GM20431 (cell line): Measurements from ENCODE around the gene PTPRN2.

Experiments used
- in situ Hi-C: fragments of 300-500 bp; cut with MseI, MboI; formaldehyde crosslinking; loops from one replicate; pipeline ENCODE4 v1.15.0; 2020; ENCODE audit warnings: low sequenced_read_pairs; ENCODE audit not compliant: unreplicated experiment

PTPRN2 gene

GRCh38 chr7:157875230-157876179, 712.1 kb downstream of the PTPRN2 start:
- in situ Hi-C loops: no loop called here

DNA sequence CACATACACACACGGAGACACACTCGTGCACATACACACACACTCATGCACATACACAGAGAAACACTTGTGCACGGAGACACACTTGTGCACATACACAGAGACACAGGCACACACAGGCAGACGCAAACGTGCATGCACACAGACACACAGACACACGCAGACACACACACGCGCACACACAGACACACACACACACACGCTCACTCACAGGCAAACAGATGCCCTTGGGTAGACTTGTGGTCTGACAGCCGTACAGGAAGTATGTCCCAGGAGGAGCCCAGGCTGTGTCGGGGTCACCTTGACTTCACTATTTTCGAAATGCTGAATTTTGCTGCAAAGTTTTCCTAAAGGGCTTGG, 712.8 kb downstream of the PTPRN2 start:
- in situ Hi-C loops: no loop called here

DNA sequence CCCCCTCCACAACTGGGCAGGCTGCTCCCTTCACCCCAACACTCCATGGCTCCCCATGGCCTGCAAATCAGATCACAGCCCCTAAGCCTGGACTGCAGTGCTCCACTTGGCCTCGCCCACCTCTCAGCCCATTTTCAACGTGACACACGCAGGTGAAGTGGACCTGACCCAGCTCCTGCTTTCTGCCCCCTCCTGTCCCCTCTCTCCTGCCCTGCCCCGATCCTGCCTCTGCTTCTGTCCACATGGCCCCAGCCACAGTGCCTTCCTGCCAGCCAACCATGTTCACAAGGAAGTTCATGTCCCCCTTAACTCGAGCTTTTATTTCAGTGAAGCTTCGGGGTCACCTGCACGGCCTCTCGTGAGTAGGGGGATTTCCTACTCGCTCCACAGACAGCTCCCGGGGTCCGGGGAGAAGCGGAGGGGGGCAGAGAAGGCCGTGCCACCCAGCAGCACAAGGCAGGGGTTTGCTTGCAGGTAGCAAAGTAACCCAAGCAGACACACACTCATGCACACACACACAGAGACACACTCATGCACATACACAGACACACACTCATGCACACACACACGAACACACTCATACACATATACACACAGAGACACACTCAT, 713.3 kb downstream of the PTPRN2 start:
- in situ Hi-C loops: no loop called here

DNA sequence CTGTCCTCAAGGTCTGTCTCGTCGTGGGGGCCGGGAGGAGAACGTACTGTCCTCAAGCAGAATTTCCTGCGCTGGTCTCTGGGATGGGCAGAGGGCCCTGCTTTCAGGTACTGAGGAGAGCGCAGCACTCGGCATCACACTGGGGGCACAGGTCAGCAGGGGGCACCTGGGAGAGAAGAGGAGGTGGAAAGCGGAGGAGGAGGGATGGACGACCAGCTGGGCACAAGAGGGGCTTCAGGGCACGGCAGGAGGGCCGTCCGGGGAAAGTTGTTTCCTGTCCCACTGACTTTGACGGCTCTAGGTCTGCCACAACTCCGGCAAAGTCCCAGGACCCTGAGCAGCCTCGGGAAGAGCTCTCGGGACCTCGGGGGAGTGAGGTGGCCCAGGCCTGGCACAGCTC, 714.0 kb downstream of the PTPRN2 start:
- in situ Hi-C loops: no loop called here

- in situ Hi-C loops: no loop called here
Observed at GRCh38 chr7:157873181-157873580, 714.4 kb downstream of the PTPRN2 start.

DNA sequence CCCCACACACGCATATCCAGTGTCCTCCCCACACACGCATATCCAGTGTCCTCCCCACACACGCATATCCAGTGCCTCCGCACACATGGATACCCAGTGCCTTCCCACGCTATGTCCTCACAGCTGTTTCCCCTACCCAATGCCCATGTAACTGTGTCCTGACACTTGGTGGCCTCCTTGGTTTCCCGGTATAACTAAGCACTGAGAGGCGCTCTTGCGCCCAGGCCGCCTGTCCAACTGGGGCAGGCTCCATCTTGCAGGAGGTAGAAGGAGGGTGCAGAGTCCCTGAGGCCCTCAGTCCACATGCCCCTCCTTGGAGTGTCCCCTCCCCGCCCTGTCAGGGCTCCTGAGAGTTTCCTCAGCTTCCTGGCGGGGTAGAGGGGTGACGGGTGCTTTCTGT, 715.2 kb downstream of the PTPRN2 start:
- in situ Hi-C loops: no loop called here

- in situ Hi-C loops: no loop called here
Observed at GRCh38 chr7:157871681-157872080, 715.9 kb downstream of the PTPRN2 start.

GRCh38 chr7:157870644-157871290, 716.9 kb downstream of the PTPRN2 start:
- in situ Hi-C loops: no loop called here

DNA sequence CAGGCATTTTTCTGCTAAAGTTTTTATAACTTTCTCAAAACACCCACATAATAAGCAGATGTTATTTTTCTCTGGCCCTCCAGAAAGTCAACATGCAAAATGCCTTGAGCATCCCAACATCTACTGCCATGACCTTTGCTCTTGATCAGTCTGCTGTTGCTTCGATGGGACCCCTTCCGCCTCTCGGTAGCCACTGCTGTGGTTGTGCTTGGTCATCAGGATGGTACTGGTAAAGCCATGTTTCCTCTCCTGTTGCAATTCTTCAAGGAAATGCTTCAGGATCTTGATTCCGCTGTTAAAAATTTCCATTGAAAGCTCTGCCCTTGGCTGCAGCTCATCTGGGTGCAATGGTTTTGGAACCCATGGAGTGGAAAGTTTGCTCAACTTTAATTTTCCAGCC, 717.8 kb downstream of the PTPRN2 start:
- in situ Hi-C loops: no loop called here

DNA sequence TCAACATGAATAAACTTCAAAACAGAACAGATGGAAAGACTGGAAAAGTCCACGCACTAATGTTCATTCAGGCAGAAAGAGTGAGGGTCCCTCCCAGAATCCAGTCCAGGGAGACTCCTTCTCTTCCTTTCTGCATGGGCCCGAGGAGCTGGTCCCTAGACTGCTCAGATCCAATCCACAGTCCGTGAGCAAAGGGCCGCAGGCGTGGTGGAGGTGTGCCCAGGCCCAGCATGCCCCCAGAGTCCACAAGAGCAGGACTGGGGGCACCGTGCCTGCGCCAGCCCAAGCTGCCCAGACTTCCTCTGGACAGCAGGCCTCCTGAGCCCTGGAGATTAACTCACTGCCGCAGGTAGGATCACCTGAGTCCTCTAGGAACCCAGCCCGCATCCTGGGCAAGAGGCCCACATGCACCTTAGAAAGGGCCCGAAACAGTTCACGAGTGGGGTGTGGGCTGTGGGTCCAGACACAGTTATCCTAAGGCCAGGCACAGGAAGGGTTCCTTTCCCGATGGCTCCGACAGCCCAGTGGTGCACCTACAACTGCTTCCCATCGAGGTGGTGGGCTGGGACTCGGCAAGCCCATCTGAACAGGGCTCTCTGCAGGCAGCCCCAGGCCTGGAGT, 719.8 kb downstream of the PTPRN2 start:
- in situ Hi-C loops: no loop called here

GRCh38 chr7:157866336-157866924, 721.2 kb downstream of the PTPRN2 start:
- in situ Hi-C loops: no loop called here

DNA sequence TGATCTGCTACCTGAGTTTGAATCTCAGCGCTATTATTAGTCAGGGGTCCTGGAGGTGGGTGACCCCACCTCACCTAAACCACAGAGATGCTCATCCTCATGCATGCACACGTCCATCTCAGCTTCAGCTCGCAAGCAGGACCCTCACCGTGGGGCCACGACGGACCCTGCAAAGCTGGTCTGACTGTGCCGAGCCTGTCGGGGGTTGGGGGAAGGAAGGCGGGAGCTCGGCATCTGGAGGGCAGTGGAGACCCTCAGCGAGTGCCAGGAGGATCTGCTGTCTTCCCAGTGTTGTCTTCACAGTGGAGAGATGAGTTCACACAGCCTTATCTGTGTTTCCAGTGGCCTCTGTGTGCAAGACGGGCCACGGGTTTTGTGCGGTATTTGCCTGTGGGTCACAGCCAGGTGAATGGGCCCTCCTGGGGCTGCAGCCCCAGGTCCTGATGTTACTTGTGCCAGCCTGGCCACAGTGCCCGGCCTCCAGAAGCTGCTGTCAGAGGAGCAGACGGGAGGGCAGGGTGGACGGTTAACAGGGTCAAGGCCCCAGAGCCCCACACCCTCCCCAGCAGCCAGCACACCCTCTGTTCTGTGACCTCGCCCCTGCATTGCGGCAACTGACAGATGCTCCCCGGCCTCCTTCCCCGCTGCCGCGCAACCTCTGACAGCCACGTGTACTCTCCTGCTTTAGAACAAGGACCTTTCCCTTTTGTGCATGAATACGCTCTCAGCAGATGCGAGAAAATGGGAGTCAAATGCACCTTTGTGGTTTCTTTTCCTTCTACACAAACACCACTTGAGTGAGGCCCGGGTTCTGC, 722.1 kb downstream of the PTPRN2 start:
- in situ Hi-C loops: no loop called here

GRCh38 chr7:157864911-157865310, 722.7 kb downstream of the PTPRN2 start:
- in situ Hi-C loops: no loop called here

- in situ Hi-C loops: no loop called here
Observed at GRCh38 chr7:157863906-157864810, 723.5 kb downstream of the PTPRN2 start.

- in situ Hi-C loops: no loop called here
Observed at GRCh38 chr7:157863176-157863575, 724.4 kb downstream of the PTPRN2 start.

GRCh38 chr7:157862731-157863130, 724.9 kb downstream of the PTPRN2 start:
- in situ Hi-C loops: no loop called here

DNA sequence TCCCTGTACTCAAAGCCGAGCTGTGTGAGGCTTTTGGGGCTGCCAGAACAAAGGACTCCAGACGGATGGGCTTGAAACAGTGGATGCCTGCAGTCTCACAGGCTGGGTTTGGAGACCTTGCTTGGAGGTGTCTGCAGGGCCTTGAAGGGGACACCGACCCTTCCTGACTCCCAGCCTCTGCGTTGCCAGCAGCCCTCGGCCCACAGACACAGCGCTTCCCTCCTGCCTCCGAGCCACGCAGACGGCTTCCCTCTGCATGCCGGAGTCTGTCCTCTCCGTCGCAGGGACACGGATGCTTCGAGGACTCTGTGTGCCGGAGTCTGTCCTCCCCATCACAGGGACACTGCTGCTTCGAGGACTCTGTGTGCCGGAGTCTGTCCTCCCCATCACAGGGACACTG, 726.1 kb downstream of the PTPRN2 start:
- in situ Hi-C loops: no loop called here

DNA sequence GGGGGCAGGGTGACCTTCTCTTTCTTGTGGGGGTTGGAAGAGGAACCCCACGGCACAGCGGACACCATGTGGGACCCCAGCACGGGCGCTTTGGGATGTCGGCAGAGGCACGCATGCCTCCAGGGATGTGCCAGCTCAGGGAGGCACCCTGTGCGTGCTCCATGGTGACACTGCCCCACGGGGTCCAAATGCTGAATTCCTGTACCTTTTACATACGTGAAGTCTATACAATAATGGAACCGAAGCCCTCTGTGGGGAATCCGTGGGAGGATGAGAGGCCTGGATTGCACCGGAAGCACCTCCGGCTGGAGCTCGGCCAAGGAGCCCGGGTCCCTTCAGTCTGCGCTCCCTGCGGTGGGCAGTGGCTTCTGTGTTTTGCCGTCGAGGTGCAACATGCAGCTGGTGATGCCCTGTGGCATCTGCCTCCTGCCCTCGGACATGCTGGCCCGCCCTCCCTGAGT, 726.6 kb downstream of the PTPRN2 start:
- in situ Hi-C loops: no loop called here
